Stimulated activated naive CD4-positive, alpha-beta T cell (primary cell): ENCODE data around the gene MALRD1.

ENCODE experiments used
- DNase-seq, 6 experiments: peaks; one replicate each; lab custom pipeline; 2025; lab: John Stamatoyannopoulos, UW

MALRD1 gene

DNA sequence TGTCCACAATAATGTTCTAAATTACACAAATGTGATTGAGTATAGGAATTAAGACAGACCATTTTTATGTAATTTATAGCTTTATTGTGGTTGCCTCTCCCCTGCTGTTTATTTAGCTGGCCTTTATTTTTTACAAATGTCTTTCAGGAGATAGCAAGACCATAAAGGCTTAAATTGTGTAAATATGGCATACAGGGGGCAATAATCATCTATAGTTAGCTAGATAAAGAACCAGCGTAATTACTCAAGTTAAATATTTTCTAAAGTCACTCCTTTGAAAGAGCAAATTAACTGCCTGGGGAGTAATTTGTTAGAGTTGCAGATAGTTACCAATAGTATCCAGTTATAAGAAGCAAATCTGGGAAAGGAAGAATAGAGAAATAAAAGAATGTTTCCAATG is at the start of gene MALRD1:
Gene MALRD1, plus strand, starts transcription at position 313 of the 400 bp plus-strand sequence. CDS start 138 bp downstream, outside the sequence.
- DNase-seq: no peak

DNA sequence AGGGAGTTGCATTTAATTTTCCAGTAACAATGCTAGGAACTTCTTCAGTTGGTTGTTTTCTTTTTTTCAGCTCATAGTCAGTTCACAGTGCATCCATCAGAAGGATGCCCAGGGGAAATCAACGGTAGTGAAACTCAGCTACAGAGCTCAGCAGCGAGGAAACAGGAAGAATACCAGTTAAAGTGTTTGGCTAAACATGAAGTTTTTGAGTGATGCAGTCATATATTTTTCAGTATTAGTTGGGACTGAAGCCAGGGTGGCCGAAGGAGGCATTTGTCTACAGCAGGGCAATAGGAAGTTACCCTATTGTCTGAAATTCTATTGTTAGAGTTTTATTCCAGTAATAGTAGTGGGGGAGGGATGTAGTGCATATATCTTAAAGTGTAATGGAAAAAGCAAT is 45.3 kb upstream of the MALRD1 start:
- DNase-seq: no peak

DNA sequence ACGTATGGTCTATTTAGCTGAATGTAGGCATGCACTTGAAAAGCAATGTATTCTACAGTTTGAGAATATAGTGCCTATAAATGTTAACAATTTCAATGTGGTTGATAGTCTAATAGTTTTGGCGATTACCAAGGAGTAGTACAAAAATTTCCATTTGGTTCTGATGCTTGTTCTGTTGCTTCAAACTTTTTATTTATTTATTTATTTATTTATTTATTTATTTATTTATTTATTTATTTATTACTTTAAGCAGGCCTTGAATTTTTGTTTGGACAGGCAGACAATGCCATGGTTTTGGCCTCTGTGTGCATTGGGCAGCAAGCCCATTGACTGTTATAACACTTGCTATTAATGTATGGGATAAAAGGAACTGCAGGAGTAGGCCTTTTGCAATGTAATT is 36.5 kb upstream of the MALRD1 start:
- no peak for DNase-seq

DNA sequence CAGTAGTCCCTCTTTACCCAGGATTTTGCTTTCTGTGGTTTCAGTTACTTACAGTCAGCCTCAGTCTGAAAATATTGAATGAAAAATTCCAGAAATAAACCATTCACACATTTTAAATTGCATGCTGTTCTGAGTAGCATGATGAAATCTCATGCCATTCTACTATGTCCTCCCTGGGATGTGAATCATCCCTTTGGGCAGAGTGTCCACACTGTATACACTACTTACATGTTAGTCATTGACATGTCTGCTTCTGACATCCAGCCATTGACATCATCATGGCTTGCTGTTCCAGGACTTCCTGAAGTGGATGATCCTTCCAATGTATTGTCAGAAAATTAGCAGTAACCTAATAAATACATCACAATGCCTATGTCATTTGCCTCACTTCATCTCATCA is 34.6 kb upstream of the MALRD1 start:
- no peak for DNase-seq

DNA sequence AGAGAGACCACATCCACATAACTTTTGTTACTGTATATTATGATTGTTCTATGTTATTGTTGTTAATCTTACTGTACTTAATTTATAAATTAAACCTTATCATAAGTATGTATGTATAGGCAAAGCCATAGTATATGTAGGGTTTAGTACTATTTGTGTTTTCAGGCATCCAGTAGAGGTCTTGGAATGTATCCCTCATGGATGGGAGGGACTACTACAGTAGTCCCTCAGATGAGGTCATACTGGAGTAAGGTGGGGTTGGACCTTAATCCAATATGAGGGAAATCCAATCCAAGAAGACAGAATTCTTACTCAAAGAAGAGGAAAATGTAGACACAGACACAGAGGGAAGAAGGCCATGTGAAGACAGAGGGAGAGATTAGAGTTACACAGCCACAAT is 34.1 kb upstream of the MALRD1 start:
- no peak for DNase-seq

DNA sequence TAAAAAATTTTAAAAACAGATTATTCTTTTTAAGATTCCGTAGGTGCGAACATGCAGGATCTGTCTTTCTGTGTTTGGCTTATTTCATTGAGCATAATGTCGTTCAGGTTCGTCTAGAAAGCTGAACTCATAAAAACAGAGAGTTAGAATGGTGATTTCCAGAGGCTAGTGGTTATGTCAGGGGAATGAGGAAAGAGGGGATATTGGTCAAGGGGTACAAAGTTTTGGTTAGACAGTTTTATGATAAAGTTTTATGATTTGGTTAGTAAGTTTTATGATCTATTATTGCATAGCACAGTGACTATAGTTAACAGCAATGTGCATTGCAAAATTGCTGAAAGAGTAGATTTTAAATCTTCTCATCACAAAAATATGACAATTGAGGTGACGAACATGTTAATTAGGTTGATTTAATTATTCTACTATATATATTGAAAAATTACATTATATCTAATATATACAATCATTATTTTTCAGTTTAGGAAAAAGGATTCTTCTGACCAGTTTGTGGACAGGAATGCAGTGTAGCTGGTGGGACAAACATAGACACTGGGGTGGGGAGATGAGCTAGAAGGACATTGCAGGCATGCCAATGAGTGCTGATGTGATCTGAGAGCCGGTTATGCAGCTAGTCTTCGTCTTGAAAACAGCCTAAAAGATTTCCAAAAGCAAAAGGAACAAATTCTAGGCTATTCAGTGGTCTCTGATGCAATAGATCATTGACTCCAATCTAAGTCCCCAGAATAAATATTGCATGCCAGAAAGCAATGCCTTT is 31.3 kb upstream of the MALRD1 start:
- DNase-seq: no peak

DNA sequence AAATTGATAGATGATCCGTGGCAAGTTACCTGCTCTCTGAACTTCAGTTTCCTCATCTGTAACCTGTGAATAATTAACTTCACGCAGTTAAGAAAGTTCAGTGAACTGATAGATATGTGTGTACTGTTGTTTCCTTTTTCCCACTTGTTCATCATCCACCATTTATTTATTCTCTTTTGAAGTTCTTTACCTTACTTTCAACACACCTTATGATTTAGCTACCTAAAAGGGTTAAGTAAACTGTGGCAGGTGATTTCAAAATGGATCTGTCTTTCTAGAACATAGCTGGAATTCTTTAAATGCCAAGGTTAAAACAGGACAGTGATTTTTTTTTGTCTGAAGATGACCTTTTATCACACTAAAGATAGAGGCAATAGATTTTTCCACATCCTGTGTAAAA is 27.4 kb upstream of the MALRD1 start:
- DNase-seq: no peak

DNA sequence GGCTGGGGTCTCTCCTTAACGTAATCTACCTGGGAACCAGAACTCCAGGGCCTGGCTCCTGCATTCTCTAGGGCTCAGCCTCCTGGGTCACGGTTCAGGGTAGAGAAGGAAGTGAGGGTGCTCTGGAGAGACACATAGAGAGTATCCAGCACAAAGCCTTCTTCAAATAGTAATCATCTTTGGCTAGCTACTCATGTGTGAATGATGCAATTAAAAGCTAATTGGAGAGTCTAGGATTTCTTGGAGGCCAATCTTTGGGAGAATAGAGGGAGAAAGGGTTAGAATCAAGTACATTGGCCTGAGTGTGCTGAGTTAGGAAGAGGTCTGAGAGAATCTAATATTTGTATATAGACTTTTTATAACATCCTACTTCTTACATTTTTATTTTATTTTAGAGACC is 24.0 kb upstream of the MALRD1 start:
- DNase-seq: no peak

DNA sequence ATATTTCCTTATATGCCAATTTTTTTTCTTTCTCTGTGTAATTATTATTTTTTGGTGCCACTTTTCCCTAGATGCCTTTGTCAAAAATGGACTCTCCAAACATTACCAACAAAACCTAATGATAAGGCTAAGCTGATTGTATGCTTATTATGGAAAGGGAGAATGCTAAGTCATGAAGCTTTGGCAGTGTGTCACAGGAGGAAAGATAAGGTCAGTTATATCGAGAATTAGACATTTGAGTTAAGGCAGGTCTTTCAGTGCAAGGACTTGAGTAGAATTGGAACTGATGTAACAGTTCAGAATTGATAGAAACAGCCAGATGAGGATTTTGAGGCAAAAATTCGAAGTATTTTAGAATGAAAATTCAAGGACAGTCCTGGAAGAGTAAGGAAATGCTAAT is 16.8 kb upstream of the MALRD1 start:
- no peak for DNase-seq

DNA sequence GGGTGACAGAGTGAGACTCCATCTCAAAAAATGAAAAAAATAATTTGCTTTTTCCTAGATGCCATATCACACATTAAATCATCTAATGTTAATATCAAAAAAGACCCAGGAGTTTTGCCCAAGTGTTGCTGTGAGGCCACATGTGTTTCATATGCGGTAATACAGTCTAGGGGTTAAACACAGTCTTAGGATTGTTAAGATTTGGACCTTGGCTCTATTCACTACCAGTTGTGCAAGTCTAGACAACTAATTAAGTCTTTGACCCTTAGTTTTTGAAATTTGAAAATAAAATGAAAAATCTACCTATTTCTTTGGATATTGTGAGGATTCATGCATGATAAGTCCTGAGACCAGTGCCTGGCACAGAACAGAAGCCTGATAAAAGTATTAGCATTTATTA is 14.9 kb upstream of the MALRD1 start:
- no peak for DNase-seq

DNA sequence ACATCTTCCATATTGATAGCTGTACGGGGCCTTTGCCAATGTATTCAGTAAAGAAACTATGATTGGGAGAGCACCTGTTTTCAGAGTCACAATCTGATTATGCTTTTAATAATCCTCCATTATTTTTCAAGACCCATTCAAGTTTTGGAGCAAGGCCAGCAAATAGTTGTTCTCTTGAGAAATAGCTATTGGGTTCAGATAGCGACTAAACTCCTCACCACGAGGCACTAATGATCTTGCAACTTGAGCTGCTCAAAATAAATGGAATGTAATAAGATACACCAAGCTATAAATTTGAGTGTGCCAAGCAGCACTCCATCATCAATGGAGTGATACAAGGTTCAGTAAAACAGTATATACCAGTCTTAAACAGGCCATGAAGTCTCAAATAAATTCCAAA is 7.4 kb upstream of the MALRD1 start:
- DNase-seq: no peak

DNA sequence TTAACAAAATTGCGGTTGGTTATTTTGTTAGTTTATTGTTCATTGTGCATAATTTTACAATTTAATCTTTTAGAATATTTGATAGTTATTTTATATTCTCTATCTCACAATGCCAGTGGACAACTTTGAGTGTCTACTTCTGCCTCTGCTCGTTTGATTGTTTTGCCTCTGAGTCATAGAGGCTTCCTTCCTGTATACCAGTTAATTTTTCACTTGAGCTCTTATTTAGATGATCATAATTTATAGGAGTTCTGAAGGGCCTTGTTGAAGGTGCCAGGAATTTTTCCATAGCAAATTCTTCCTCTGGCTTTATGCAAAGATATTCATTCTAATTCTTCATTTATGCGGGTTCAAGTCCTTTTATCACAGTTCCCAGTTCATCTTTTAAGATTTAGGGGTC is 5.2 kb upstream of the MALRD1 start:
- no peak for DNase-seq

DNA sequence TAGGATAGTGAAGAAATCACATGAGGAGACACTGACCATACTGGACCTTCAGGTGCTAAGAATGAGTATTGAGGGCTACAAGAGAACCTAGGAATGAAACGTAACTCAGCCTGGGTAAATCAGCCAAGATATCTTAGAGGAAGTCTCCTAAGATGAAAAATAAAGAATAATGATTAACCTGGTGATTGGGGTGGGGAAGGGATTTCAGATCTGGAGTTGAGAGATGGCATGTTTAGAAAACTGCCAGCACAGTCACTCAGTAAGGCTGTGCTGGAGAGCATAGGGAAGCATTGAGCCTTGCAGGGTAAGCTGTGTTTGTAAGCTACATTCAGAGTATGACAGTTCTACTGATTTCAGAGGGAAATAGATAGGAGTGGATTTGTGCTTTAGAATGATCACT is 1.9 kb upstream of the MALRD1 start:
- no peak for DNase-seq

DNA sequence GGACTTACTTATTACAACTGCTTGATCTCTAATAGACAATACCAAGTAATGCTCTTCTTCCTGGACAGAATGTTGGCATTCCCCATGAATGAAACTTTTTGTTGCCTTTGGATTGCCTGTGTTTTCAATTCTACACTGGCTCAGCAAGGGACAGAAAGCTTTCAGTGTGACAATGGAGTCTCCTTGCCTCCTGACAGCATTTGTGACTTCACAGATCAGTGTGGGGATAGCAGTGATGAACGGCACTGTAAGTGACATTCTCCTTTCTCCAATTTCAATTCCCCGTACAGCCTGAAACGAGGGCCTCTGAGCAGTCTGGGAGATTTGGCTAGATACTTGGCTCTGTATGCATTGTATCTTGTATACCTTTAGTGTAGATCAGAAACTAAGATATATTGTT is 290 bp downstream of the MALRD1 start:
- no peak for DNase-seq

DNA sequence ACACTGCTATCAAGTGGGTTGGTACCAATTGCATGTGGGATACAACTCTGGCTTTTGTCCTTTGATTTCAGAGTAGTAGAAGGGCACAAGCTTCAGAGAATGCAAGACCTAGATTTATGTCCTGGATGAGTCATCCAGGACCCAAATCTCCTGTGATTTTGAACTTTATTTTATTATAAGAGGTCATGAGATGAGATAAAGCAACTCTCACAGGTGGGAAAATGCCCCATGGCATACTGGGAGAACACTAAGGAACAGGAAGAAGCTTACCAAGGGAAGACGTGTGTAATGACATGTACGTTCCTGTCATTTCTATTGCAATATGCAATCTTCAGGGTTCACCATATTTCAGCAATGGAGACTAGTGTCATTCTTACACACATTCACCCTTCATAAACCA is 966 bp downstream of the MALRD1 start:
- DNase-seq: no peak

DNA sequence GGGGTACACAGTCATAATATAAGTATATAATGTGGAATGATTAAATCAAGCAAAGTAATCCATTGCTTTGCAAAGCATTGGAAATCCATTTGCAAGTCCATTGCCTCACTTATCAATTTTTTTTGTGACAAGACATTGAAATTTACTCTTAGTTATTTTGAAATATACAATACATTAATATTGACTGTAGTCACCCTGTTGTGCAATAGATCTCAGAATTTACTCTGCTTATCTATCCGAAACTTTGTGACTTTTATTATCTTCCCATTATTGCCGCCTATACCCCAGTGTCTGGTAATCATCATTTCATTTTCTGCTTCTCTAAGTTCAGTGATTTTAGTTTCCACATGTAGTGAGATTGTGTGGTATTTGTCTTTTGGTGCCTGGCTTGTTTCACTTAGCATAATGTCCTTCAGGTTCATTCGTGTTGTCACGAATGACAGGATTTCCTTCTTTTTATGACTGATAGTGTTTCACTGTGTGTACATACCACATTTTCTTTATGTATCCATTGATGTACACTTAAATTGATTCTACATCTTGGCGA is 5.8 kb downstream of the MALRD1 start:
- no peak for DNase-seq

DNA sequence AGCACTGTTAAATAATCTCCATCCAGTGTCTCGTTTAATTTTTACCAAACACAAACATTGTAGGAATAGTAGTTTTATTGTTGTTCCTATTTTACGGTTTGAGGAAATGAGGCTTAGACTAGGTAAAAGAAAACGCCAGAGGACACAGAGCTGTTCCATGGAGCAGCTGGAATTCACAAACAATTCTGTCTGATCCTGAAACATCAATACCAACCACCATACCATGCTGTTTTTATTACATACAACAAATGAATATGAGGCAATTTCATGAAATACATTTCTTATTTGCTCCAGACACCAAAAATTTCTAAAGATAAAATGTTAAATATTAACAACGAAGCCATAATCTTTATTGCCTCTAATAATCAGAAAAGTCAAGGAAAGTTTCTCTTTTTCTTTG is 9.4 kb downstream of the MALRD1 start:
- no peak for DNase-seq

DNA sequence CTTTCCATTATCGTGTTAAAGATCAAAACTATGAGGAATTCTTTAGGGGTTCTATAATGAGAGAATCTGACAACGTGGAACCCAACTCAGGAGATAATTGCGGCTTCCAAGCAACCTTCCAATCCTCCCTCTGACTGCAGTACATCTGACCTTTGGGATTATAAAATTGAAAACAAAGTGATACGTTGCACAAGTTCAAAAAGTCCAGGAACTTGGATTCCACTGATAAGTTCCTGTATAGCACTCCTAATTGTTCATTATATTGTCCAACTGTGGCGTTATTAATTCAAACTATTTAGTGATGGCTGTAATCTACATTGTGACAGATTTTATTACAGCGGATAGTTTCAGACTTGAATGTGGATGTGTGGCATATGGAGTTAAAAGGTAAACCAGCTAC is 15.4 kb downstream of the MALRD1 start:
- no peak for DNase-seq

DNA sequence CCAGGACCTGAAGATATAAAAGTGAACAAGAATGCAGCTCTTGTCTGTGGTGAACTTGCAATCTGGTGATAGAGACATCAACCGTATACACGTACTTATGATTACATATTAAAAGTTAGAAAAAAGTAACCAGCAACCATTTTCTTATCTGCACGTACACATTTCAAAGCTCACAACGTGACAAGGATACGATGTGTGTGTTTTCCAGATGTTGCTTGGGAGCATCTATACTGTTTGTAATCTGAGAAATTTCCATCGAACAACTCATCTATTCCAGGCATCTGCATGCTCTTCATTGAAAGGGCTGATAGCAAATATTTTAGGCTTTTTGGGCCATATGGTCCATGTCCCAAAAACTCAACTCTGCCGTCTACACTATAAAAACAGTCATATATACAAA is 23.3 kb downstream of the MALRD1 start:
- DNase-seq: no peak

DNA sequence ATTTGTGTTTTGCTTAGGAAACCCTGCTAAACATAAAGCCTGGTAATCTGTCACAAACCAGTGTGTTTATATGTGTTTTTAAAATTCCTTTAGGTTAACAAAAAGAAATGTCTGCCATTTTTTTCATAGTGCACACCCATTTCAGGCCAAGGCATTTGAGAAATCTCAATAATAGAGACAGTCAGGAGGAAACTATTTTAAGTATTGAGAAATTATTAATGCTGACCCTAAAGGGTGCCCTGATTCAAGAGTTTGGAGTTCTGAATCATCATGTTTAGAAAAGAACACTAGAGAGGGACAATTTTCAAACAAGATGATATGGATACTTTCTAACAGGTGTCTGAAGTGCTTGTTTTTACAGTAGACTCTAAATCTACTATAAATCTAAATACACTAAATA is 28.7 kb downstream of the MALRD1 start:
- no peak for DNase-seq

DNA sequence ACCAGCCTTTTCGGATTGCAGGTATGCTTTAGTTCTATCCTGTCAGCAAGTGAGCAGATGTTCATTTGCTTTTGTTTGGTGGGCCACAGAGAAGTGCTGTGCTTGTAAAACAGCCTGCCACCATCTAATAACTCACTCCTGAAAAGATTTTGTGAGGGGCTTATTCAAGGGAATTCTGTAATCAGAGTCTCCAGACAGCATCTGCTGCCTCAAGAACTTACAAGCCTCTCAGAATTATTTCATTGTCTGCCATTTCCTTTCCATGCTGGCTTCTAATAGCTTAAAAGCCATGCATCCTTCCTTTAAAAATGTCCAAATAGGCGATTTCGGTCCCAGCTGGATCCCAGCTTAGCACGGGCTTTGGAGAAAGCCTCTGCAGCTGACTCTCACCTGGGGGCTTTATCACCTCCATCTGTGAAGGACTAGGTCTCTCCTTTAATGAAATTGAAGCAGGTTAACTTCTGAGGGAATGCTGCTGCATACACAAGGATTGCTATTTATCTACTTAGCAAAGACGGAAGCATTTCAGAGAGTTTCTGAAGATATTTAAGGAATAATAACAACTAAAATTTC is 48.0 kb downstream of the MALRD1 start:
- no peak for DNase-seq

DNA sequence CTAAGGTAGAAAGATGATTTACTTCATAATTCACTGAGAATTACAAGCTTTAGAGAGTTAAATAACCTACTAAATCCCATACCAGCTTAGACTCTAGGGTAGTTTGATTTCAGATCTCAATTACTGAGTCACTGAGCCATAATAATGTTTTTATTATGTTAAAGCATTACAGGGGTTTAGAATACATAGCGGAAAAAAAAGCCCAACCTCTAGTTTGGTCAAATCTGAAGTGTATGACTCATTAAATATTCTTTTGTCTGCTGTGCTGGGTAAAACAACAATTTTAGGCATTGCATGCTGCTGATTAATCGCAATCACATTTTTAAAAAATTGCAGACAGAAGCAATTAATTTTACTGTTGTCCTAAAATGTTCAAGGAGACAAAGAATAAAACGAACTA is 48.5 kb downstream of the MALRD1 start:
- no peak for DNase-seq

DNA sequence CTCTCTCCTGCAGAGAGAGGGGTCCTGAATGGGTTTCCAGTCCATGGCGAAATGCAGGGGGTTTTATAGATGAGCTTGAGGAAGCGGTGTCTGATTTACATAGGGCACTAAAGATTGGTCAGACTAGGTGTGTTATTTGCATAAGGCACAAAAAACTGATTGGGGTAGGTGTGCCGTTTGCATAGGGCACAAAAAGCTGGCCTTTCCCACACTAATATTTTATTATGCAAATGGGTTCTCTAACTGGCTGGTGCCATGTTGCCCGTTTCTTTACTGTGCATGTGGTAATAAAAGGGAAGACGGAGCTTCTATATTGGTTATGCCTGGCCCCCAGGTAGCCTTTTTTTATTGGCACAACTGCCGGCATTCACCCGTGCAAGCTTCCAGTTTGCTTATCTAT is 50.2 kb downstream of the MALRD1 start:
- DNase-seq: no peak

DNA sequence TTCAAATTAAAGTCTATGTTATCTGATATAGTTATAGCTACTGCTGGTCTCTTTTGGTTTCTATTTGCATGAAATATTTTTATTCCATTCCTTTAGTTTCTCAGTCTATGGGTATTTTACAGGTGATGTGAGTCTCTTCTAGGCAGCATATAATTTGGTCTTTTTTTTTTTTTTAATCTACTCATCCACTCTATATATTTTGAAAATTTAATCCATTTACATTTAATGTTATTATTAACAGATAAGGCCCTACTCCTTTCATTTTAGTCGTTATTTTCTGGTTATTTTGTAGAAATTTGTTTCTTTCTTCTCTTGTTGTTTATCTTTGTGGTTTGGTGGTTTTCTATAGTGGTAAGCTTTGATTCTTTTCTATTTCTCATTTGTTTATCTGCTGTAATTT is 58.8 kb downstream of the MALRD1 start:
- no peak for DNase-seq
